ENCODE measurements around the gene AWAT2.

AWAT2 gene

DNA sequence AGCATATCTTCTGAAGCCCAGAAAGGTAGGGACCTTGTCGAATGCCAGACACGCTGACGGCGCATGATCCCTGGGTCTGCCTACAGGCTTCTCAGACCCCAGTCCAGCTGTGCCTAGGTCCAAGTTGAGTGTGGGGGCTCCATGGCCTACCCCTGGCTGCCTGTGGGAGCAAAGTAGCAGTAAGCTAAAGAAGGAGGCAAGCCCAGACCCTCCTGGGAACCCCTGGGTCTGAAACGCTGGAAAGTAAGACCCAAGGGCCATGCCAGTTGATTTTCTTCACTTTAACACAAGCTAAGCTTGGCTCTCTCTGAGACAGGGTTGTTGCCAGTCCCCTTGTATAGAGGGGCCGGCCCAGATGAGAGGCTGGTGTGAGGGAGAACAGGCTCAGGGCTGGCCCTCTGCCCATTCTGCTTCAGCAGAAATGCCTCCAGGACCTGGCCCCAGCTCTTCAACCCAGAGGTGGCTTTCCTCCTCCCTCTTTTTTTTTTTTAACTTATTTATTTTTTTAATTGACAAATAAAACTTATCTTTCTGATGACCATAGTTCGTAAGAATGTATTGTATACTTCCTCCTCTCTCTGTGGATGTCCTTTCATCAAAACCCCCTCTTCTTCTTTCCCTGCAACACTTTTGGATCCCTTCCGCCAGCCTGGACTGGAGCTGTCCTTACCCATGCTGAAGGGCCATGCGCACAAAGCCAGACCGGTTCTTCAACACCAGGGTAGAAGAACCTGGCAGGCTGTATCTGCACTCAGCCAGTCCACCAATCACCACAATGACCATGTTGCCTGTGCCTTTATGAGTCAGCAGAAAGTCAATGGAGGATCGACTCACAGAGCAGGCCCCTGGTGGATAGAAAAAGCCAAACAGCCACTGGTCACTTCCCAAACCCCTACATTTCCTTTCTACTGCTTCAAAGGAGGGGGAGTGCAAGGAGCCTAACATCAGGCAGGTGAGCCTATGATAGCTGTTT, 7.1 kb downstream of the AWAT2 start:
- peak; percentile 34 to 44 for DNase-seq (ENCODE audit: low read depth in 2 of 2)
- H3K4me3 ChIP-seq (replicated peaks in 1 of 2; ENCODE audit: low read depth in 2 of 2, low read length in 2 of 2): no peak overlapping the region
- TF ChIP-seq, protein P1, sequence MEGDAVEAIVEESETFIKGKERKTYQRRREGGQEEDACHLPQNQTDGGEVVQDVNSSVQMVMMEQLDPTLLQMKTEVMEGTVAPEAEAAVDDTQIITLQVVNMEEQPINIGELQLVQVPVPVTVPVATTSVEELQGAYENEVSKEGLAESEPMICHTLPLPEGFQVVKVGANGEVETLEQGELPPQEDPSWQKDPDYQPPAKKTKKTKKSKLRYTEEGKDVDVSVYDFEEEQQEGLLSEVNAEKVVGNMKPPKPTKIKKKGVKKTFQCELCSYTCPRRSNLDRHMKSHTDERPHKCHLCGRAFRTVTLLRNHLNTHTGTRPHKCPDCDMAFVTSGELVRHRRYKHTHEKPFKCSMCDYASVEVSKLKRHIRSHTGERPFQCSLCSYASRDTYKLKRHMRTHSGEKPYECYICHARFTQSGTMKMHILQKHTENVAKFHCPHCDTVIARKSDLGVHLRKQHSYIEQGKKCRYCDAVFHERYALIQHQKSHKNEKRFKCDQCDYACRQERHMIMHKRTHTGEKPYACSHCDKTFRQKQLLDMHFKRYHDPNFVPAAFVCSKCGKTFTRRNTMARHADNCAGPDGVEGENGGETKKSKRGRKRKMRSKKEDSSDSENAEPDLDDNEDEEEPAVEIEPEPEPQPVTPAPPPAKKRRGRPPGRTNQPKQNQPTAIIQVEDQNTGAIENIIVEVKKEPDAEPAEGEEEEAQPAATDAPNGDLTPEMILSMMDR (IDR thresholded peaks at IDR 0.05; ENCODE audit: low read depth, low read length): peak; percentile 10

DNA sequence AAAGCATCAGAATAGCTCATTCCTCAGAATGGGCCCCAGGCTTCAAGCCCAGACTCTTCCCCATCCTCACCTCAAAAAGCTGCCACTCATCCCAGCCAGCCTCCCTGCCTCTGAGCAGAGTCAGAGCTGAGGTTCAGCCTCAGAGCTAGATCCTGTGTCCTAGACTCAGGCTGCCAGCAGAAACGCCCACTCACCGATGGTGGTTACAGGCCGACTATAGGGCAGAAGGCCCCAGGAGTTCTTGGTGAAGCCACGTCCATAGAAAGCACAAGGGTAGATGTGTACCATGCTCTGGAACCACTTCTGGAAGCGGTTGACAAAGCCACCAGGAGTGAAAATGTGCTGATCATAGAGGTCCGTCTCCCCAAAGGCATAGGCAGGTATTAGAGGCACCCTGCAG, 7.7 kb downstream of the AWAT2 start:
- H3K4me3 ChIP-seq (replicated peaks in 1 of 2; ENCODE audit: low read depth in 2 of 2, low read length in 2 of 2): no peak overlapping the region
- TF ChIP-seq, protein P1 (IDR thresholded peaks at IDR 0.05; ENCODE audit: low read depth, low read length): no peak
- no peak for DNase-seq (ENCODE audit: low read depth in 2 of 2)

DNA sequence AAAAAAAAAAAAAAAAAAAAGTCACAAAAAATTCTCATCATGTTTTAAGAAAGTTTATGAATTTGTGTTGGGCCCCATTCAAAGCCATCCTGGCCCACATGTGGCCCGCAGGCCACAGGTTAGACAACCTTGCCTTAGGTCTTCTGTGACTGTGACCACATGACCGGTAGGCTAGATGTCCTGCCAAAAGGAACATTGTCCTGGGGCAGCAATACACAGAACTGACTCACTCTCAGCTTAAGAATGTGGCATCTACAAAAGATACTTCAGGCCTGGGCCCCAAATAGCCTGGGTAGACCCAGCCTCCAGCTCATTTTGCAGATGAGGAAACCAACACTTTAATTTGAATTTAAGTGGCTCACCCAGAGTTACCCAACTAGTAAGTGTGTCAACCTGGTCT, 10.0 kb downstream of the AWAT2 start:
- no peak overlapping the region for H3K4me3 ChIP-seq (replicated peaks in 1 of 2; ENCODE audit: low read depth in 2 of 2, low read length in 2 of 2)
- TF ChIP-seq, protein P1 (IDR thresholded peaks at IDR 0.05; ENCODE audit: low read depth, low read length): no peak
- peak in 1 of 2 donors; percentile 42 for DNase-seq (ENCODE audit: low read depth in 2 of 2)

DNA sequence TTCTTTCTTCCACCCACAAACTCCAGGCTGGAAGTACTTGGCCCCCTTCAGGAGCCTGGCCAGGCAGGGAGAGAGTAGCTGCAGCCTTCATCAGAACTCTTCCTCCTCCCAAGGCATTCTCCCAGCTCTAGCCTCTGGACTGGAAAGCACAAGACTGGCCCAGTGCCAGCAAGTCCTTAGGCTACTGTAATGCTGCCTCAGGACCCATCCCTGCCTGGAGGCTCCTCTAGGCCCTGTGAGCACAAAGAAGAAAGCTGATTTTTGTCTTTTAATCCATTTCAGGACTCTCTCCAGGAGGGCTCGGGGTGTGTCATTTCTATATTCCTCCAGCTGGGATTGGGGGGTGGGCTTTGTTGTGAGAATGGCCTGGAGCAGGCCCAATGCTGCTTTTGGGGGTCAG, 10.8 kb downstream of the AWAT2 start:
- TF ChIP-seq, protein P1 (IDR thresholded peaks at IDR 0.05; ENCODE audit: low read depth, low read length): no peak
- DNase-seq (ENCODE audit: low read depth in 2 of 2): no peak
- H3K4me3 ChIP-seq (replicated peaks in 1 of 2; ENCODE audit: low read depth in 2 of 2, low read length in 2 of 2): no peak overlapping the region

DNA sequence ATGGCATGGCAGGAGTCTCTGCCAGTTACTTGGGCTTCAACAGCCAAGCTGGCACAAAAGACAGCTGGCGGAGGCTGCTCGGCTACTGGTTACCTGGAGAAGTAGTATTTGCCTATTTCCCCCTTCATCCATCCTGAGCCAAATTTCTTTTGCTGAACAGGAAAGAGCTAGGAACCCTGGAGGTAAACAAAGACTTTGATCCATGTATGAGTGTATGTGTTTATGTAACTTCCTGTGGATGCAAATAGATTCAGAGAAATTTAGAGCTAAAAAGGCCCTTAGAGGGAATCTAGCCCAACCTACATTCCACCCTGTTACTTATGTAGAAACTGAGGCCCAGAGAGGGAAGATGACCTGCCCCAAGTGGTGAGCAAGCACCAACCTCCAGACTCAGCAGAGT, 11.2 kb downstream of the AWAT2 start:
- H3K4me3 ChIP-seq (replicated peaks in 1 of 2; ENCODE audit: low read depth in 2 of 2, low read length in 2 of 2): no peak overlapping the region
- TF ChIP-seq, protein P1 (IDR thresholded peaks at IDR 0.05; ENCODE audit: low read depth, low read length): no peak
- DNase-seq (ENCODE audit: low read depth in 2 of 2): no peak

DNA sequence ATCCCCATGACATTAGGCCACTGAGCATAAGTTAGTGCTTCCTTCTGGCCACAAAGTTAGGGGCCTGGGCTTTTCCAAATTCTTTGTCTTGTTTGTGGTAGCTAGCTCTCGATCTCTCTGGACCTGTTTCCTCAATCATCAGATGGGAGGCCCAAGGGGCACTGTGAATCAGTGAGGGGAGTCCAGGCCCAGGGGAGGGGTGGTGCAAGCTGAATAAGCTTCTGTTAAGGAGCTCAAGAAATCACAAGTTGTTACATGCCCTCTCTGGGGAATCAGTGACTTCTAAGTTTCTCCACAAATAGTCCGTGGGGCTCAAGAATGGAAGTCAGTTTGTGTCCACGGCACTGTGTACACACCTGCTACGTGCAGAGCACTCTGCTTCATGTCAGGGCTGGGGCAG, 15.1 kb downstream of the AWAT2 start:
- no peak for DNase-seq (ENCODE audit: low read depth in 2 of 2)
- no peak overlapping the region for H3K4me3 ChIP-seq (replicated peaks in 1 of 2; ENCODE audit: low read depth in 2 of 2, low read length in 2 of 2)
- TF ChIP-seq, protein P1 (IDR thresholded peaks at IDR 0.05; ENCODE audit: low read depth, low read length): no peak
